ENCODE measurements around the gene METTL13.

METTL13 gene

GRCh38 chr1:171781176-171781875 lies at the start of gene METTL13 (continued):
- TF ChIP-seq, protein P1, sequence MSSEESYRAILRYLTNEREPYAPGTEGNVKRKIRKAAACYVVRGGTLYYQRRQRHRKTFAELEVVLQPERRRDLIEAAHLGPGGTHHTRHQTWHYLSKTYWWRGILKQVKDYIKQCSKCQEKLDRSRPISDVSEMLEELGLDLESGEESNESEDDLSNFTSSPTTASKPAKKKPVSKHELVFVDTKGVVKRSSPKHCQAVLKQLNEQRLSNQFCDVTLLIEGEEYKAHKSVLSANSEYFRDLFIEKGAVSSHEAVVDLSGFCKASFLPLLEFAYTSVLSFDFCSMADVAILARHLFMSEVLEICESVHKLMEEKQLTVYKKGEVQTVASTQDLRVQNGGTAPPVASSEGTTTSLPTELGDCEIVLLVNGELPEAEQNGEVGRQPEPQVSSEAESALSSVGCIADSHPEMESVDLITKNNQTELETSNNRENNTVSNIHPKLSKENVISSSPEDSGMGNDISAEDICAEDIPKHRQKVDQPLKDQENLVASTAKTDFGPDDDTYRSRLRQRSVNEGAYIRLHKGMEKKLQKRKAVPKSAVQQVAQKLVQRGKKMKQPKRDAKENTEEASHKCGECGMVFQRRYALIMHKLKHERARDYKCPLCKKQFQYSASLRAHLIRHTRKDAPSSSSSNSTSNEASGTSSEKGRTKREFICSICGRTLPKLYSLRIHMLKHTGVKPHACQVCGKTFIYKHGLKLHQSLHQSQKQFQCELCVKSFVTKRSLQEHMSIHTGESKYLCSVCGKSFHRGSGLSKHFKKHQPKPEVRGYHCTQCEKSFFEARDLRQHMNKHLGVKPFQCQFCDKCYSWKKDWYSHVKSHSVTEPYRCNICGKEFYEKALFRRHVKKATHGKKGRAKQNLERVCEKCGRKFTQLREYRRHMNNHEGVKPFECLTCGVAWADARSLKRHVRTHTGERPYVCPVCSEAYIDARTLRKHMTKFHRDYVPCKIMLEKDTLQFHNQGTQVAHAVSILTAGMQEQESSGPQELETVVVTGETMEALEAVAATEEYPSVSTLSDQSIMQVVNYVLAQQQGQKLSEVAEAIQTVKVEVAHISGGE (tag by site-specific recombination; conservative IDR thresholded peaks at IDR 0.05; ENCODE audit: low read depth) = peak; percentile 86
- TF ChIP-seq ZNF112 (tag by site-specific recombination; IDR thresholded peaks at IDR 0.05) = no peak
- TF ChIP-seq ZSCAN4 (tag by site-specific recombination; IDR thresholded peaks at IDR 0.05) = no peak
- TF ChIP-seq TRIM28 (IDR thresholded peaks at IDR 0.05; ENCODE audit: borderline replicate concordance, low read length) = no peak
- no peak for TF ChIP-seq AEBP2 (tag by site-specific recombination; IDR thresholded peaks at IDR 0.05; ENCODE audit: borderline replicate concordance)
- no peak for TF ChIP-seq ZNF580 (tag by site-specific recombination; IDR thresholded peaks at IDR 0.05)
- no peak for TF ChIP-seq HIC1 (tag by site-specific recombination; IDR thresholded peaks at IDR 0.05)
- TF ChIP-seq, protein P2, sequence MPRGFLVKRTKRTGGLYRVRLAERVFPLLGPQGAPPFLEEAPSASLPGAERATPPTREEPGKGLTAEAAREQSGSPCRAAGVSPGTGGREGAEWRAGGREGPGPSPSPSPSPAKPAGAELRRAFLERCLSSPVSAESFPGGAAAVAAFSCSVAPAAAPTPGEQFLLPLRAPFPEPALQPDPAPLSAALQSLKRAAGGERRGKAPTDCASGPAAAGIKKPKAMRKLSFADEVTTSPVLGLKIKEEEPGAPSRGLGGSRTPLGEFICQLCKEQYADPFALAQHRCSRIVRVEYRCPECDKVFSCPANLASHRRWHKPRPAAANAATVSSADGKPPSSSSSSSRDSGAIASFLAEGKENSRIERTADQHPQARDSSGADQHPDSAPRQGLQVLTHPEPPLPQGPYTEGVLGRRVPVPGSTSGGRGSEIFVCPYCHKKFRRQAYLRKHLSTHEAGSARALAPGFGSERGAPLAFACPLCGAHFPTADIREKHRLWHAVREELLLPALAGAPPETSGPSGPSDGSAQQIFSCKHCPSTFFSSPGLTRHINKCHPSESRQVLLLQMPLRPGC (tag by site-specific recombination; IDR thresholded peaks at IDR 0.05) = 0 out of 2 replicates have a peak, but pooled peaks have one; percentile 61
- TF ChIP-seq ZNF23 (tag by site-specific recombination; IDR thresholded peaks at IDR 0.05; ENCODE audit: borderline replicate concordance) = no peak
- no peak for TF ChIP-seq ZNF670 (tag by site-specific recombination; IDR thresholded peaks at IDR 0.05; ENCODE audit: low read depth)
- no peak for TF ChIP-seq ZNF37A (tag by site-specific recombination; IDR thresholded peaks at IDR 0.05)
- no peak for TF ChIP-seq ZNF426 (tag by site-specific recombination; IDR thresholded peaks at IDR 0.05)
- TF ChIP-seq ZNF248 (tag by site-specific recombination; IDR thresholded peaks at IDR 0.05) = no peak
- no peak for TF ChIP-seq ZNF19 (tag by site-specific recombination; IDR thresholded peaks at IDR 0.05; ENCODE audit: low read depth)
- TF ChIP-seq HOXC10 (CRISPR knock-in tag; IDR thresholded peaks at IDR 0.05) = 0 out of 2 replicates have a peak, but pooled peaks have one; percentile 69
- no peak for TF ChIP-seq ZNF521 (tag by site-specific recombination; IDR thresholded peaks at IDR 0.05)
- TF ChIP-seq ZNF366 (tag by site-specific recombination; conservative IDR thresholded peaks at IDR 0.05) = peak; percentile 81
- peak; percentile 95 for TF ChIP-seq ZNF341 (tag by site-specific recombination; IDR thresholded peaks at IDR 0.05; ENCODE audit: low read depth)
- no peak for TF ChIP-seq ELK4 (IDR thresholded peaks at IDR 0.05; ENCODE audit: borderline replicate concordance, low read depth, low read length)
- no peak for TF ChIP-seq ZNF707 (tag by site-specific recombination; IDR thresholded peaks at IDR 0.05)
- no peak for TF ChIP-seq WT1 (tag by site-specific recombination; IDR thresholded peaks at IDR 0.05)
- no peak for TF ChIP-seq ZSCAN18 (tag by site-specific recombination; IDR thresholded peaks at IDR 0.05)
- no peak for TF ChIP-seq ZNF280C (tag by site-specific recombination; IDR thresholded peaks at IDR 0.05)
- TF ChIP-seq ZNF785 (tag by site-specific recombination; IDR thresholded peaks at IDR 0.05) = no peak

Measured in HEK293 (cell line).